Measurements from ENCODE around the gene FGD2. TPM values are rescaled to one million over a fixed set of nuclear protein-coding genes. Genes with fewer than 3 reads are reported as not detected.

FGD2 gene
- total RNA-seq, 1 experiment from 2014 or later, result 0.44 TPM

DNA sequence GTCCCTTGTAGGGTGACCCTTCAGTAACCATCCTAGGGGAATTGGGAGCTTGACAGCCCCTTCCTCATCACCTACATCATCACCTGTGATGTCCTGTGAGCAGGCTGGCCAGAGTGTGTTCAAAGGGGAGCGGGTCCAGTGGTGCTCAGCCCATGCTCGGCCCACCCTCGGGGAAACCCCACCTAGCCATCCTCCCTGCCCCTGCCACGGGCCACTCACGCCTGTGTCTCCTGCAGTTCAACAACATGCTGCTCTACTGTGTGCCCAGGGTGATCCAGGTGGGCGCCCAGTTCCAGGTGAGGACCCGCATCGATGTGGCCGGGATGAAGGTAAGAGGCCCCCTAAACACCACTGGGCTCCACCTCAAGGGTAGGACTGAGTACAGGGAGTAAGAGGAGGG lies 10.1 kb downstream of the FGD2 start:
- CTCF ChIA-PET, result no interaction called here
- no peaks in the 10 kb centered on the region for H3K79me2 ChIP-seq (ENCODE audit: low read length)
- H3K27ac ChIP-seq (ENCODE audit: low read length), result no peak overlapping the region
- H3K9ac ChIP-seq (ENCODE audit: low read length), result no peak overlapping the region
- H3F3A ChIP-seq (ENCODE audit: low read length, unreplicated experiment), result no peaks in the 10 kb centered on the region
- DNase-seq, result no peak
- H3K9me2 ChIP-seq (replicated peaks; ENCODE audit: low read length), result no peaks in the 10 kb centered on the region
- peaks cover 14% of the 10 kb centered on the region for H3K4me1 ChIP-seq (ENCODE audit: insufficient read depth, low read length)
- no peaks in the 10 kb centered on the region; the same call in 1 of the 2 replicates for H3K36me3 ChIP-seq (ENCODE audit: low read depth, low read length)
- no peak overlapping the region for H2AFZ ChIP-seq (ENCODE audit: low read length)
- no peak for ATAC-seq
- BruUV-seq (replicated peaks), result no TSS peak
- H3K9me3 ChIP-seq (ENCODE audit: low read length), result no peaks in the 10 kb centered on the region
- no peaks in the 10 kb centered on the region for H3K27me3 ChIP-seq (ENCODE audit: low read length)
- TF ChIP-seq EZH2phosphoT487 (IDR thresholded peaks at IDR 0.05; ENCODE audit: borderline replicate concordance, low read length), result no peak
- no peak for TF ChIP-seq EZH2 (IDR thresholded peaks at IDR 0.05; ENCODE audit: low read length, unreplicated experiment)
- TF ChIP-seq, protein P1, sequence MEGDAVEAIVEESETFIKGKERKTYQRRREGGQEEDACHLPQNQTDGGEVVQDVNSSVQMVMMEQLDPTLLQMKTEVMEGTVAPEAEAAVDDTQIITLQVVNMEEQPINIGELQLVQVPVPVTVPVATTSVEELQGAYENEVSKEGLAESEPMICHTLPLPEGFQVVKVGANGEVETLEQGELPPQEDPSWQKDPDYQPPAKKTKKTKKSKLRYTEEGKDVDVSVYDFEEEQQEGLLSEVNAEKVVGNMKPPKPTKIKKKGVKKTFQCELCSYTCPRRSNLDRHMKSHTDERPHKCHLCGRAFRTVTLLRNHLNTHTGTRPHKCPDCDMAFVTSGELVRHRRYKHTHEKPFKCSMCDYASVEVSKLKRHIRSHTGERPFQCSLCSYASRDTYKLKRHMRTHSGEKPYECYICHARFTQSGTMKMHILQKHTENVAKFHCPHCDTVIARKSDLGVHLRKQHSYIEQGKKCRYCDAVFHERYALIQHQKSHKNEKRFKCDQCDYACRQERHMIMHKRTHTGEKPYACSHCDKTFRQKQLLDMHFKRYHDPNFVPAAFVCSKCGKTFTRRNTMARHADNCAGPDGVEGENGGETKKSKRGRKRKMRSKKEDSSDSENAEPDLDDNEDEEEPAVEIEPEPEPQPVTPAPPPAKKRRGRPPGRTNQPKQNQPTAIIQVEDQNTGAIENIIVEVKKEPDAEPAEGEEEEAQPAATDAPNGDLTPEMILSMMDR (conservative IDR thresholded peaks at IDR 0.05; ENCODE audit: low read depth, low read length), result no peak
- intact Hi-C loops (cut with micrococcal nuclease), result no loop called here
- no peaks in the 10 kb centered on the region for H4K20me1 ChIP-seq (ENCODE audit: low read length)
- POLR2A ChIA-PET (ENCODE audit: unreplicated experiment), result no interaction called here
- H3K4me2 ChIP-seq (ENCODE audit: low read length), result no peak overlapping the region
- H3K4me3 ChIP-seq (ENCODE audit: low read length), result no peak overlapping the region

DNA sequence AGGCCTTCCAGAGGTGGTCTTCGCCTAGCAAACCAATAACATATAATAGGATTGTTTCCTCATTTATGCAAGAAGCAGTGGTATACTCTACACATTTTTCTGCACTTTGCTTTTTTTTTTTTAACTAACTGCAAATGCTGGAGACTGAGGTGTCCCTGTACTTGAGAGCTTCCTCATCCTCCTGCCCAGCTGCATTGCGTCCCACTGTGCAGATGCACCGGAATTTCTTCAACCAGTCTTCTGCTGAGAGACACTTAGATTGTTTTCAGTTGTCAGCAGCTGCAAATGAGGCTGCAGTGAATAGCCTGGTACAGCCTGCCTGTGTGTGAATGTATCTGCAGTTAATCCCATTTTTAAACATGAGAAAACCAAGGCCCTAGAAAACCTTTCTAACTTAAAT lies 11.5 kb downstream of the FGD2 start:
- H3K9ac ChIP-seq (ENCODE audit: low read length), result no peak overlapping the region
- POLR2A ChIA-PET (ENCODE audit: unreplicated experiment), result no interaction called here
- no peaks in the 10 kb centered on the region for H3F3A ChIP-seq (ENCODE audit: low read length, unreplicated experiment)
- no peaks in the 10 kb centered on the region for H3K9me2 ChIP-seq (replicated peaks; ENCODE audit: low read length)
- no peaks in the 10 kb centered on the region for H3K79me2 ChIP-seq (ENCODE audit: low read length)
- no peaks in the 10 kb centered on the region; the same call in 1 of the 2 replicates for H3K36me3 ChIP-seq (ENCODE audit: low read depth, low read length)
- BruUV-seq (replicated peaks), result no TSS peak
- CTCF ChIA-PET, result interaction anchor here (1.8 kb wide), 1 partner anchor 103 kb away, joined by 23 read pairs; no protein-coding TSS in a partner anchor
- no peak overlapping the region for H2AFZ ChIP-seq (ENCODE audit: low read length)
- peaks cover 22% of the 10 kb centered on the region for H3K4me1 ChIP-seq (ENCODE audit: insufficient read depth, low read length)
- no peaks in the 10 kb centered on the region for H3K9me3 ChIP-seq (ENCODE audit: low read length)
- intact Hi-C loops (cut with micrococcal nuclease), result no loop called here
- H3K4me3 ChIP-seq (ENCODE audit: low read length), result no peak overlapping the region
- ATAC-seq (no peak), DNase-seq (no peak)
- no peak for TF ChIP-seq EZH2phosphoT487 (IDR thresholded peaks at IDR 0.05; ENCODE audit: borderline replicate concordance, low read length)
- TF ChIP-seq EZH2 (IDR thresholded peaks at IDR 0.05; ENCODE audit: low read length, unreplicated experiment), result no peak
- TF ChIP-seq, protein P1 (conservative IDR thresholded peaks at IDR 0.05; ENCODE audit: low read depth, low read length), result no peak
- no peak overlapping the region for H3K27ac ChIP-seq (ENCODE audit: low read length)
- H4K20me1 ChIP-seq (ENCODE audit: low read length), result no peaks in the 10 kb centered on the region
- H3K4me2 ChIP-seq (ENCODE audit: low read length), result no peak overlapping the region
- no peaks in the 10 kb centered on the region for H3K27me3 ChIP-seq (ENCODE audit: low read length)

DNA sequence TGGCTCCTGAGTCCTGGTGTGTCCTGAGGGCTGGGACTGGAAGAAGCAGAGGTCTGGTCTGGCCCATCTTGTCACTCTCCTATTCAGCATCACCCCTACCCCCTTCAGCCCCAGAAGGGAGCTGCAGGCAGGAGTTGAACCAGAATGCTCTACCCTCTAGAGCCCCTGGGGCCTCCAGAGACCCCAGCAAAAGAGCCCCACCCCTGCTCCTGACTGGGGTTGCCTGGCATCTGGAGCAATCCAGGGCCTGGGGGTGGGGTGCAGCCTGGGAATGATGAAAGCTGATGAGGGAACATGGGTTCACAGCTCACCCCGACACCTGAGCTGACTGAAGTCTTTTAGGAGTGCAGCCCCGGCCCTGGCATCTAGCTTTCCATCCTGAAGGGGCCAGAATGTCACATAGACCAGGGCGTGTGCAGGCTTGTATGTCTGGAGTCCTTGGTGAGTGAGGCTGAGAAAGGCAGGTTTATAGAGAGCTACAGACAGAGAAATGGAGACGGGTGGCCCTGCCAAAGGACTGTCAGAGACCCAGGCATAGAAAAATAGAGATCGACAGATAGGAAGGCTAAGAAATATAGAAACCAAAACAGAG lies 12.2 kb downstream of the FGD2 start:
- Histone ChIP-seq H3K4me3 (ENCODE audit: low read length) (no peak overlapping the region), H3K27ac (ENCODE audit: low read length) (no peak overlapping the region), H3K36me3 (ENCODE audit: low read depth, low read length) (no peaks in the 10 kb centered on the region; the same call in 1 of the 2 replicates), H3K79me2 (ENCODE audit: low read length) (no peaks in the 10 kb centered on the region), H3K4me2 (ENCODE audit: low read length) (peak overlapping the region; percentile 40), H3F3A (ENCODE audit: low read length, unreplicated experiment) (peaks cover 1% of the 10 kb centered on the region), H3K9ac (ENCODE audit: low read length) (no peak overlapping the region), H3K9me2 (replicated peaks; ENCODE audit: low read length) (no peaks in the 10 kb centered on the region), H3K9me3 (ENCODE audit: low read length) (no peaks in the 10 kb centered on the region), H3K27me3 (ENCODE audit: low read length) (no peaks in the 10 kb centered on the region), H2AFZ (ENCODE audit: low read length) (peak overlapping the region; percentile 65), H4K20me1 (ENCODE audit: low read length) (no peaks in the 10 kb centered on the region), H3K4me1 (ENCODE audit: insufficient read depth, low read length) (peaks cover 29% of the 10 kb centered on the region)
- ATAC-seq (peak; percentile 4), DNase-seq (no peak)
- CTCF ChIA-PET, result interaction anchor here (0.6 to 5.1 kb wide), 15 partner anchors 32 to 253 kb away, joined by 3 to 40 read pairs (median 5); partner anchors contain the start of genes C6orf89 and MTCH1
- POLR2A ChIA-PET (ENCODE audit: unreplicated experiment), result interaction anchor here (0.6 kb wide), 1 partner anchor 225 kb away, joined by 3 read pairs; no protein-coding TSS in a partner anchor
- intact Hi-C loops (cut with micrococcal nuclease), result loop anchor here (1.0 to 2.0 kb wide), 8 partner anchors 31 to 251 kb away; partner anchors contain the start of genes C6orf89 and MTCH1
- TSS peak; percentile 37 for BruUV-seq (replicated peaks)
- TF ChIP-seq EZH2phosphoT487 (IDR thresholded peaks at IDR 0.05; ENCODE audit: borderline replicate concordance, low read length) (no peak), EZH2 (IDR thresholded peaks at IDR 0.05; ENCODE audit: low read length, unreplicated experiment) (no peak)
- TF ChIP-seq, protein P1 (conservative IDR thresholded peaks at IDR 0.05; ENCODE audit: low read depth, low read length), result no peak
